NCI-H2227 (cell line): Measurements from ENCODE around the gene C10orf90.

Experiments
- DNase-seq: peaks from one replicate; lab custom pipeline; 2025; ENCODE audit not compliant: unreplicated experiment; lab: John Stamatoyannopoulos, UW

Gene C10orf90

DNA sequence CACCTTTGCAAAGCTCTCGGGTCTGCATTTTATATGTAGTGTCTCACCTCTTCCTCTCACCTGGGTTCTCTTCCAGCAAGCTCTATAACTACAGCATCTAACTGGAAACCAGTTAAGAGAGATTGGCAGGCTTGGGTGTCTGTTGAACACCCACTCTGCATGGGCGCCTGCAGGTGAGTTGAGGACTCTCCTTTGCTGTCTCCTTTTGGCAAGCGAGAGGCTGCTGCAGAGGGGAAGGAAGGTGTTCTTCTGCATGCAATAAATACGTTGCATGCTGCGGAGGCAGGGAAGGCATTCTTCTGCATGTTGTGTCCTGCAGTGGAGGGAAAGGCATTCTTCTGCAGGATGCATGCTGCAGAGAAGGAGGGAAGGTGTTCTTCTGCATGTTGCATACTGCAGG, 200.8 kb downstream of the C10orf90 start:
- no peak for DNase-seq

- DNase-seq: no peak
Measured at GRCh38 chr10:126468876-126469643, 201.4 kb downstream of the C10orf90 start.

DNA sequence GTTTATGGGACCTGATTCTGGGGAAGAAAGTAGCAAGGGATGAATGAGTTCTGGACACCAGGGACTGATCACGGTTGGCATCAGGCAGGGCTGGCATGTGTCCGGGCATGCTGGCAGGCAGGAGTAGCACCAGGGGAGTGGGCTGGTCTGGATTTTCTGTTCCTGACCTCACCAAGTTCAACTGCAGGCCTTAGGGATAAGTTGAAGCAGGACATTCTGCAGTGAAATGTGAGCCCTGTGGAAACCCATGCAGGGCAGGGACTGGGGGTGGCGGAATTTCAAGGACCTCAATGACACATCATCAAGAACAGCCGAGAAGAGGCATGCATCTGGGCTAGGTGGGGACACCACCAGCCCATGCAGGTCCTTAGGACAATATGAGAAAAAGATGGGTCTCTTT, 202.0 kb downstream of the C10orf90 start:
- no peak for DNase-seq

DNA sequence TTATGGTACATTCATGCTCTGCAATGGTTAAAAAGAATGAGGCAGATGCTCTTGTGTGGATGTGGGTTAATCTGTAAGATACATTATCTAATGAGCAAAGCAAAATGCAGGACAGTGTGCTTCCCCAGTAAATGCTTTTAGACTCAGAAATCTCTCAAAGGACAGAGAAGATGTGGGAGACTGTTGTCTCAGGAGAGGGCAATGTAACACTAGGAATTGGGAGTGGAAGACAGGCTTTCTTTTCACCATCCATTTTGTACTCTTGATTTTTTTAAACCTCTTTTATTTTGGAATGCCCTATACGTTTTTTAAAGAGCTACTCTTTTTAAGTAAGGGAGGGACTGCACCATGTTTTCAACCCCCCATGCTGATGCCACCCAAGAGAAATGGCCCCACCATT, 204.7 kb downstream of the C10orf90 start:
- no peak for DNase-seq

GRCh38 chr10:126463286-126463685, 207.2 kb downstream of the C10orf90 start:
- no peak for DNase-seq

GRCh38 chr10:126461289-126461940, 209.1 kb downstream of the C10orf90 start:
- DNase-seq: no peak

DNA sequence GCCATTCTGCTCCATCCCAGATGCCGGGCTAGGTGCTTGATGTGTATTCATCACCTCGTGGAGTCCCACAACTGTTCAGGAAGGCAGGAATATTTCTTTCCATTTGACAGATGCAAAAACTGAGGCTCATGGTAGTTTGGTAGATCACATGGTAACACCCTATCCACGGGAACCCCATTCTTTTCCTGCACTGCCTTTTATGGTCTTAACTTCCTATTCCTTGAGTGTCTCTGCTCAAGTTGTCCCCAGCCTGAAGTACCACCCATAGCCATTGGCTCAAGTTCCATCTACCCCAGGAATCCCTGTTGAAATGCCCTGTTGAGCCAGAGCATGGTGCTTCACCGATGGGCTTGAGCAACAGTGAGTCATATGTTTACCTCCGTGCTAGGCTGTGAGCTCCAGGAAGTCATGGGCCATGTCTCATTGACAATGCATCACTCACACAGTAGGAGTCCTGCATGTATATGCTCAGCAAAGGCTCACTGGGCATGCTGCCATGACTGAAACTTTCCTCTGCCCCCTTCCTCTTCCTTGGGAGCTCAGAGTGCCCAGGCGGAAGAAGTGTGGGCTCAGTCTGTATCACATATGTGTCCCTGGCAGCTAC, 210.5 kb downstream of the C10orf90 start:
- no peak for DNase-seq

DNA sequence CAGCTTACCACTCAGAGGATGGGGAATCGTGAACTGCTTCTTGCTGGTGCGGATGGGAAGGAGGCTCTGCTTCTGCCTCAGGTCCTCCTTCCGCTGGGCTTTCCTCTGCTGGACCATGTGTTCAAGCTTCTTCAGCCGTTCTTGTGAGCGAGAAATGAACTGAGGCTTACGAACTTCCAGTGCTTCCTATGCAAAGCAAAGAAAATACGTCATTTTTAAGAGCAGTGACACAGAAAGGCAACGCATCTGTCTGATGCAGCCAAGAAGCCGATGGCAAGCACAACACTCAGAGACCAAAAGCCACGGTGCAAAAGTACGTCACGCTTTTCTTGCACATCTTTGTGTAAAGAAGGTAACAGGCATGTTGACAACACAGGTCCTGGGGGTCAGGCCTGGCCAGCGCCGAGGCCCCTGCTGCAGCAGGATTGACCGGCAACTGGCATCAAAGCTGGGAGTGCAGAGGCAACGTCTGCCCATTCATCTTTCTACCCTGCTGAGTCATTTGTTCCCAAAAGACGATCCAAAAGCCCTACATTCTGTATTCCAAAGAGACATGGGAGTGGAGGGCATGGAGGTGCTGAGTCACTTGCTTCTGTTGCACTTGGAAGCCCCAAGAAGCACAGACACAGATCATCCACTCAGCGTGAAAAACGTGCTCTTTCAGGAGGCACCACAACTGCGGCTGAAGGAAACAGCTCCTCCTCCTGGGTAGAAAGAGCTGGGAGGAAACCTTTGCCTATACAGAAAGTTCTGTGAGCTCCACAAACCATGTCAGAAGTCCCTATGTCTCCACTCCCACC, 211.3 kb downstream of the C10orf90 start:
- no peak for DNase-seq

- DNase-seq: no peak
Measured at GRCh38 chr10:126458466-126458865, 212.0 kb downstream of the C10orf90 start.

- no peak for DNase-seq
Measured at GRCh38 chr10:126456632-126457031, 213.9 kb downstream of the C10orf90 start.

DNA sequence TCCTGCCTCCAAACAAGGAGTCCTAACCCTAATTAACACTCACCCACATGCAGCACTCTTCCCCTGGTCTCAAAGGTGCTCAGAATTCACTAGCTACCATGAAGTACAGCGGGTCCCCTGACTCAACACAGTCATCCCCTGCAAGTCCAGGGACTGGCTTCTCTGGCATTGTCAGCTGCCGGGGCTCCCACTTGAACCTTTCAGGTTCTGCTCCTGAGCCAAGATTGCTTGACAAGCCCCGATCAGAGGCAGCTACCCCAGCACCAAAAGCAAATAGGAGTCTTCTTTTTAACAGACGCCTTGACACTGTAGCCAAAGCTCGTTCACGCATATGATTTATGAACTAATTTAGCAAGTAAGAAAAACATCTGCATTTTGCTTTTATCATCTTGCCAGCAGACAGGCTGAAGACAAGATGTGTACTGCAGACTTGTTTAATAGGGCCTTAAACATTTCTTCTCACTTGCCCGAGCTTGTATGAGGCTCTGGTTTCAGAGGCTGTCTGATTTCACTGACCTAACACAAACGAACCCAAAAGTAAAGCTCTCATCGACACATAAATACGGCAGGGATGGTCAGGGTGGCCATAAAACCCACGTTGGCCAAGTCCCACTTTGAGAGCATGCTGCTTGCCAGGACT, 214.6 kb downstream of the C10orf90 start:
- DNase-seq: no peak

DNA sequence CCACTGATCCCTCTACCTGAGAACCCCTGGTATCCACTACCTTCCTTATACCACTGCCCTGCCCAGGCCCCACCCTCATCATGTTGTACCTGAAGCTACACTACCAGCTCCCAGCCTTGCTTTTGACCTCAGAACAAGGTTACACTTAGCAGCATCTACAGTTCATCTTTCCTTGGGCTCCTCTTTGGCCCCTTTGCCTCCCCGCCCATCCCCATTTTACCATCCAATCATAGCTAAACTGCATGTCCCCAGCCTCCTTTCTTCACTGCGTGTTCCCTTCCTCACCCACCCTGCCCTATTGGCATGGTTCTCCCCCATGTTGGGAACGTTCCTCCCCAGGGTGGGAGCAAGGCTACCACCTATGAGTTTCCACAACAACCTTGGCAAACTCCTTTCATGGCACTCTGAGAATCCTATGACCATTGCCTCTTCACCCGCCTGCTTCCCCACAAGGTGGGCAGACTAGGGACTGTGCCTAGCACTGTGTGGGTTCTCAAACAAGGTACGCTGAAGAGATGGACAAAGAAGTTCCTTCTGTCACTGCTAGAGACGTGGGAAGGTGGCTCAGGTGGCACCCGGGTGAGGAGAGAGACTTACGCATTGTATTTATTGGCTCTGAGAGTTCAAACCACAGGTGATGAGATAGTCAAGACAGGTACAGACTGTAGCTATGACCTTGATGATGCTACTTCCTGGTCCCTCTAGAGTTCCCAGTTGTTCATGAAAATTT, 215.3 kb downstream of the C10orf90 start:
- no peak for DNase-seq

GRCh38 chr10:126454045-126454751, 216.3 kb downstream of the C10orf90 start:
- no peak for DNase-seq

DNA sequence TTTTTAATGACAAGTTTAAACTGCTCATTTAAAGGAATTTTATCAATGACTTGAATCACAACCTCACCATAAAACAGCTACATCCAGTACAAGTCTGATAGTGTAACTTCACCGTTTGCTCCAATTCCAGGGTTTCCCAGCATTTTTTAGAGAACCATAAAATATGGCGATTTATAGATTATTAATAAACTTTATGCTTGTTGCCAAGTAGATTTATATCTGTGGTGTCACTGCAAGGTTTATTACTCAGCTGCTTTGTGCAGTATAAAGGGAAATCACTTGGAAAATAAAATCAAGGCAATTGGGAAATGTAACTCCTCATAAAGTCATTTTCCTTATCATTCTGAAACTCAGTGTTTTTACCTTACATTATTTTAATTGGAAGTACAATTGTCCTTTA, 218.2 kb downstream of the C10orf90 start:
- DNase-seq: no peak

GRCh38 chr10:126448091-126448490, 222.4 kb downstream of the C10orf90 start:
- no peak for DNase-seq

GRCh38 chr10:126439942-126440341, 230.6 kb downstream of the C10orf90 start:
- DNase-seq: no peak

DNA sequence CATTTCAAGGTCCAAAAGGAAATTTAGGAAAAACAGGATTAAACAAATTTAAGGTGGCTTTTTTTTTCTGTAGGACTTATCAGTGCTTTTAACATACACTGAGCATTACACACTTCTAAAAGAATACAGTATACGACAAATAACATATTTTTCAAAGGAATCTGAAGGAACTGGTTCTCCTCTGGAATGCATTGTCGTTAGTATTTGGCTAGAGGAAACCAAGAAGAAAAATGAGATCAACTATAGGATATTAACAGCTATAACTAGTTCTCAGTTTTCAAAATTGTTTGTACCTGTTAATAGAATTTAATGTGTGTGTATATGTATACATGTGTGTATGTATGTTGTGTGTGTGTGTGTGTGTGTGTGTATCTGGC, 232.1 kb downstream of the C10orf90 start:
- no peak for DNase-seq

GRCh38 chr10:126437635-126438406, 232.7 kb downstream of the C10orf90 start:
- DNase-seq: no peak

DNA sequence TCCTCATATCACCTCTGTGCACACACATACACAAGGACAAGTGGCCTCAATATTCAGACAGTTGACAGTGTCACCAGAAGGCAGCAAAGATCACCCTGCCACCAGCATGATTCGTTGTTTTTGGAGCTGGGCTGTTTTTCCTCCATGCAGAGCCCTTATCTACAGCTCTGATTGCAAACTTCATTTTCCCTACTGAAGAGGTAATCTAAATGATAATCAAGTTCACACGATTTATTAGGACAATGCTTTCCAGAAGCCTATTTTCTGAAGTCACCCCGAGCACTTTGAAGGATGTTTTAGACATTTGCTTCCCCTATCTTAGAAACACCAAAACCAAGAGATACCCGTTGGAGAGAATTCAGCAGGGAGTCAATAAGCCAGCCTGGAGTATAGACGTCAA, 236.3 kb downstream of the C10orf90 start:
- DNase-seq: no peak
